ENCODE results near the gene FLNA.

GRCh38 chrX:154371789-154372300 lies 2.6 kb downstream of the FLNA start:
- TF ChIP-seq CTCF (conservative IDR thresholded peaks at IDR 0.05) (no peak), ZFX (IDR thresholded peaks at IDR 0.05) (no peak)
